Hippocampal formation (tissue), 2 donors: ENCODE measurements around the gene PPM1K.
A peak's percentile ranks its signal among the peaks of the same experiment; 100 is the strongest.

Experiments
- DNase-seq, 2 donors: peaks; one replicate each; lab custom pipeline; 2025; lab: John Stamatoyannopoulos, UW

Gene PPM1K

GRCh38 chr4:88276952-88277710, 7.2 kb downstream of the PPM1K start:
- DNase-seq, result no peak

GRCh38 chr4:88275949-88276515, 8.3 kb downstream of the PPM1K start:
- no peak for DNase-seq

GRCh38 chr4:88275516-88275915, 8.8 kb downstream of the PPM1K start:
- DNase-seq, result no peak

GRCh38 chr4:88268913-88269312, 15.4 kb downstream of the PPM1K start:
- no peak for DNase-seq

GRCh38 chr4:88264336-88264735, 20.0 kb downstream of the PPM1K start:
- DNase-seq, result no peak

GRCh38 chr4:88257726-88258125, 26.6 kb downstream of the PPM1K start:
- DNase-seq, result no peak

GRCh38 chr4:88255111-88255510, 29.2 kb downstream of the PPM1K start:
- DNase-seq, result no peak

GRCh38 chr4:88251924-88252323, 32.4 kb downstream of the PPM1K start:
- DNase-seq, result no peak

- DNase-seq, result no peak
Observed at GRCh38 chr4:88247148-88247547, 37.2 kb downstream of the PPM1K start.

- DNase-seq, result no peak
Observed at GRCh38 chr4:88246600-88246999, 37.8 kb downstream of the PPM1K start.

GRCh38 chr4:88244816-88245579, 39.4 kb downstream of the PPM1K start:
- no peak for DNase-seq

- no peak for DNase-seq
Observed at GRCh38 chr4:88244056-88244455, 40.3 kb downstream of the PPM1K start.

GRCh38 chr4:88242144-88242543, 42.2 kb downstream of the PPM1K start:
- no peak for DNase-seq

GRCh38 chr4:88240297-88240714, 44.1 kb downstream of the PPM1K start:
- no peak for DNase-seq

GRCh38 chr4:88230969-88231771, 53.2 kb downstream of the PPM1K start:
- peak in 1 of 2 donors; percentile 9 for DNase-seq

GRCh38 chr4:88230461-88230891, 53.9 kb downstream of the PPM1K start:
- DNase-seq, result no peak

- DNase-seq, result no peak
Observed at GRCh38 chr4:88227734-88228133, 56.6 kb downstream of the PPM1K start.

GRCh38 chr4:88226143-88226542, 58.2 kb downstream of the PPM1K start:
- no peak for DNase-seq

- DNase-seq, result no peak
Observed at GRCh38 chr4:88225232-88226105, 58.9 kb downstream of the PPM1K start.

GRCh38 chr4:88223516-88223915, 60.8 kb downstream of the PPM1K start:
- DNase-seq, result no peak

- DNase-seq, result peak in 1 of 2 donors; percentile 69
Observed at GRCh38 chr4:88219099-88219498, 65.3 kb downstream of the PPM1K start.
